Panc1 (cell line): ENCODE results near the gene TBC1D22A.

Experiments
- POLR2AphosphoS5 ChIP-seq: IDR thresholded peaks from 2 replicates; pipeline ENCODE4 v1.6.1; 2012; ENCODE audit warnings: mild to moderate bottlenecking, low read depth, low read length, moderate library complexity
- SIN3A ChIP-seq: IDR thresholded peaks from 2 replicates; pipeline ENCODE4 v1.6.1; 2012; ENCODE audit warnings: low read depth, mild to moderate bottlenecking, low read length, moderate library complexity, borderline replicate concordance; ENCODE audit not compliant: insufficient read depth
- TCF7L2 ChIP-seq: IDR thresholded peaks from 2 replicates; pipeline ENCODE4 v1.6.1; 2011; ENCODE audit warnings: mild to moderate bottlenecking, low read depth, low read length, inconsistent platforms
- TF ChIP-seq, protein P1 (sequence below): fragments of 450-650 bp; IDR thresholded peaks from 2 replicates; pipeline ENCODE4 v1.5.1; 2017; ENCODE audit warnings: mild to moderate bottlenecking
- TF ChIP-seq, protein P2 (sequence below), 2 experiments: IDR thresholded peaks; 2 replicates each; pipeline ENCODE4 v1.6.1; 2011 to 2012; ENCODE audit warnings: low read depth in 2 of 2, control low read depth in 1 of 2, low read length in 1 of 2, mild to moderate bottlenecking in 1 of 2, moderate library complexity in 1 of 2; ENCODE audit not compliant: insufficient read depth in 1 of 2

DNA sequence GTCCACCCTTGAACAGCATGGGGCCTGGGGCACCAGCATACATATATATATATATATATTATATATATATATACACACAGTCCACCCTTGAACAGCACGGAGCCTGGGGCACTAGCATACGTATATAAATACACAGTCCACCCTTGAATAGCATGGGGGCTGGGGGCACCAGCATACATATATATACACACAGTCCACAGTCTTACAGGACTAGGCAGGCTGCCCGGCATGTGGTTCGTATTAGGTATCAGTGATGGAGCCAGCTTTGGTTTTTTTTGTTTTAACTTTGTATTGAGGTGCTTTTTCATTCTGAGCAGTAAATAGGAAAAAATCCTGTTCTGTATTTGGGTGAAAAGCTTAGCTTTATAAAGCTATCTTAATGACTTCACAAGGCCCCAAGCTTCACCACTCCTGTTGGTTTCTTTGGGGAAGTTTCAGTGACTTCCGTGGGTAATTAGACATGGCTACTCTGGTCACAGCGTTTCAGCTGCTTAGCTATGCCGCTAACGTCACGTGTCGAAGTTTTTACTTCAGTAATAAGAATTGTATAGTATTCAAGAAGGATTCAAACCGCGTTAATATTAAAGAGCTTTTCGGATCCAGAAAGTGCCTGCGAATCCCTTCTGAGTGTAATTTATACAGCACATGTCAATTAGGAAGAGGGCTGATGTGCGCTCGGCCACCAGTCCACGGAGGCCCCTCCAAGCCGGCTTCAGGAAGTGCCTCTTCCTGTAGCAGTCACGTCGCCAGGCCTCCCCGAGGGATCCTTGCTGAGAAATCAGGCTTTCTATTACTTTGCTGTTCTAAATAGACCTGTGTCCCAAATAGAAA lies 179.7 kb downstream of the TBC1D22A start:
- TF ChIP-seq, protein P1, sequence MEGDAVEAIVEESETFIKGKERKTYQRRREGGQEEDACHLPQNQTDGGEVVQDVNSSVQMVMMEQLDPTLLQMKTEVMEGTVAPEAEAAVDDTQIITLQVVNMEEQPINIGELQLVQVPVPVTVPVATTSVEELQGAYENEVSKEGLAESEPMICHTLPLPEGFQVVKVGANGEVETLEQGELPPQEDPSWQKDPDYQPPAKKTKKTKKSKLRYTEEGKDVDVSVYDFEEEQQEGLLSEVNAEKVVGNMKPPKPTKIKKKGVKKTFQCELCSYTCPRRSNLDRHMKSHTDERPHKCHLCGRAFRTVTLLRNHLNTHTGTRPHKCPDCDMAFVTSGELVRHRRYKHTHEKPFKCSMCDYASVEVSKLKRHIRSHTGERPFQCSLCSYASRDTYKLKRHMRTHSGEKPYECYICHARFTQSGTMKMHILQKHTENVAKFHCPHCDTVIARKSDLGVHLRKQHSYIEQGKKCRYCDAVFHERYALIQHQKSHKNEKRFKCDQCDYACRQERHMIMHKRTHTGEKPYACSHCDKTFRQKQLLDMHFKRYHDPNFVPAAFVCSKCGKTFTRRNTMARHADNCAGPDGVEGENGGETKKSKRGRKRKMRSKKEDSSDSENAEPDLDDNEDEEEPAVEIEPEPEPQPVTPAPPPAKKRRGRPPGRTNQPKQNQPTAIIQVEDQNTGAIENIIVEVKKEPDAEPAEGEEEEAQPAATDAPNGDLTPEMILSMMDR = no peak
- TF ChIP-seq POLR2AphosphoS5 (no peak), SIN3A (no peak), TCF7L2 (no peak)
- TF ChIP-seq, protein P2, sequence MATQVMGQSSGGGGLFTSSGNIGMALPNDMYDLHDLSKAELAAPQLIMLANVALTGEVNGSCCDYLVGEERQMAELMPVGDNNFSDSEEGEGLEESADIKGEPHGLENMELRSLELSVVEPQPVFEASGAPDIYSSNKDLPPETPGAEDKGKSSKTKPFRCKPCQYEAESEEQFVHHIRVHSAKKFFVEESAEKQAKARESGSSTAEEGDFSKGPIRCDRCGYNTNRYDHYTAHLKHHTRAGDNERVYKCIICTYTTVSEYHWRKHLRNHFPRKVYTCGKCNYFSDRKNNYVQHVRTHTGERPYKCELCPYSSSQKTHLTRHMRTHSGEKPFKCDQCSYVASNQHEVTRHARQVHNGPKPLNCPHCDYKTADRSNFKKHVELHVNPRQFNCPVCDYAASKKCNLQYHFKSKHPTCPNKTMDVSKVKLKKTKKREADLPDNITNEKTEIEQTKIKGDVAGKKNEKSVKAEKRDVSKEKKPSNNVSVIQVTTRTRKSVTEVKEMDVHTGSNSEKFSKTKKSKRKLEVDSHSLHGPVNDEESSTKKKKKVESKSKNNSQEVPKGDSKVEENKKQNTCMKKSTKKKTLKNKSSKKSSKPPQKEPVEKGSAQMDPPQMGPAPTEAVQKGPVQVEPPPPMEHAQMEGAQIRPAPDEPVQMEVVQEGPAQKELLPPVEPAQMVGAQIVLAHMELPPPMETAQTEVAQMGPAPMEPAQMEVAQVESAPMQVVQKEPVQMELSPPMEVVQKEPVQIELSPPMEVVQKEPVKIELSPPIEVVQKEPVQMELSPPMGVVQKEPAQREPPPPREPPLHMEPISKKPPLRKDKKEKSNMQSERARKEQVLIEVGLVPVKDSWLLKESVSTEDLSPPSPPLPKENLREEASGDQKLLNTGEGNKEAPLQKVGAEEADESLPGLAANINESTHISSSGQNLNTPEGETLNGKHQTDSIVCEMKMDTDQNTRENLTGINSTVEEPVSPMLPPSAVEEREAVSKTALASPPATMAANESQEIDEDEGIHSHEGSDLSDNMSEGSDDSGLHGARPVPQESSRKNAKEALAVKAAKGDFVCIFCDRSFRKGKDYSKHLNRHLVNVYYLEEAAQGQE (IDR thresholded peaks at IDR 0.05; ENCODE audit: insufficient read depth in 1 of 2, low read depth in 2 of 2, low read length in 1 of 2) = no peak
